Gastroesophageal sphincter (tissue), 4 donors: ENCODE results near the gene REEP1. TPM values are rescaled to one million over a fixed set of nuclear protein-coding genes. Genes with fewer than 3 reads are reported as not detected.

ENCODE experiments used
- ATAC-seq: fragments of 150-250 bp; one replicate; pipeline ENCODE4 v1.9.1; 2016; ENCODE audit warnings: mild to moderate bottlenecking, moderate library complexity
- H3K27ac ChIP-seq, 4 donors: fragments of 200-600 bp; sonication (generic) in 3 of 4; 1 replicate in 3 of 4; 2 replicates in 1 of 4; pipeline ENCODE4 v1.5.1; 2016 to 2019
- H3K27me3 ChIP-seq: fragments of 200-600 bp; sonication (generic); one replicate; pipeline ENCODE4 v1.5.1; 2019
- H3K36me3 ChIP-seq, 2 donors: fragments of 200-600 bp; sonication (generic); one replicate each; pipeline ENCODE4 v1.5.1; 2019; ENCODE audit warnings: control low read depth in 1 of 2
- H3K4me1 ChIP-seq, 3 donors: fragments of 200-600 bp; sonication (generic); 1 replicate in 2 of 3; 2 replicates in 1 of 3; pipeline ENCODE4 v1.5.1; 2016 to 2019; ENCODE audit warnings: control low read depth in 2 of 3
- H3K4me3 ChIP-seq, 2 donors: fragments of 200-600 bp; sonication (generic); one replicate each; pipeline ENCODE4 v1.5.1; 2019; ENCODE audit warnings: mild to moderate bottlenecking in 1 of 2, moderate library complexity in 1 of 2
- H3K9me3 ChIP-seq, 3 donors: fragments of 200-600 bp; sonication (generic); one replicate each; pipeline ENCODE4 v1.5.1; 2017 to 2019; ENCODE audit warnings: control low read depth in 2 of 3
- CTCF ChIP-seq, 4 experiments: fragments of 200-600 bp in 2 of 4; fragments of 450-650 bp in 2 of 4; sonication (generic) in 1 of 4; IDR thresholded peaks; one replicate each; pipeline ENCODE4 v1.5.1; 2017 to 2019; ENCODE audit warnings: antibody characterized with exemption in 4 of 4, mild to moderate bottlenecking in 2 of 4, moderate library complexity in 2 of 4
- EP300 ChIP-seq: sonication (generic); formaldehyde crosslinking; IDR thresholded peaks from one replicate; pipeline ENCODE4 v1.6.1; 2017; ENCODE audit warnings: antibody characterized with exemption, mild to moderate bottlenecking
- POLR2A ChIP-seq, 2 donors: fragments of 450-650 bp; IDR thresholded peaks; one replicate each; pipeline ENCODE4 v1.6.1; 2017; ENCODE audit warnings: antibody characterized with exemption in 2 of 2, mild to moderate bottlenecking in 2 of 2, moderate library complexity in 1 of 2
- POLR2AphosphoS5 ChIP-seq: sonication (generic); formaldehyde crosslinking; IDR thresholded peaks from one replicate; pipeline ENCODE4 v1.6.1; 2017; ENCODE audit warnings: antibody characterized with exemption
- WGBS, 2 donors: methylation state at CpG; one replicate each; pipeline ENCODE4 v1.1.5; 2018; ENCODE audit warnings: low coverage in 1 of 2; 5-methylcytosine and 5-hydroxymethylcytosine counted together
- total RNA-seq, 4 donors: library from RNA; depleted of rRNA; stranded (reverse); fragments of >200 nt; gene quantifications; one replicate each; pipeline ENCODE4 v1.1.0, GENCODE V29; 2016

REEP1 gene
- total RNA-seq, 4 donors from 2014 or later: 22.9 to 107 (median 70.7) TPM

- no peaks in the 10 kb centered on the region for H3K9me3 ChIP-seq
- ATAC-seq: no peak
- TF ChIP-seq POLR2A (IDR thresholded peaks at IDR 0.05) (no peak), CTCF (IDR thresholded peaks at IDR 0.05) (no peak), POLR2AphosphoS5 (no peak), EP300 (no peak)
- H3K27ac ChIP-seq: peak overlapping the region in 3 of 4 donors; percentile 6 to 14 (median 8)
- H3K4me1 ChIP-seq: peaks cover 8 to 83% (median 11%) of the 10 kb centered on the region in 3 donors
- no peak overlapping the region for H3K4me3 ChIP-seq
- no peaks in the 10 kb centered on the region for H3K27me3 ChIP-seq
- peaks cover 0 to 3% of the 10 kb centered on the region in 2 donors for H3K36me3 ChIP-seq
Measured at GRCh38 chr2:86186431-86186830, 151.0 kb downstream of the REEP1 start.

GRCh38 chr2:86185517-86186212, 151.8 kb downstream of the REEP1 start:
- H3K36me3 ChIP-seq: peaks cover 0 to 8% of the 10 kb centered on the region in 2 donors
- no peaks in the 10 kb centered on the region for H3K9me3 ChIP-seq
- no peak for ATAC-seq
- WGBS, 2 donors: 0 to 15% methylated on average over 1 of the region's 1 CpG
- no peak overlapping the region for H3K4me3 ChIP-seq
- H3K27me3 ChIP-seq: no peaks in the 10 kb centered on the region
- peak overlapping the region in 2 of 4 donors; percentile 8 to 14 for H3K27ac ChIP-seq
- no peak for TF ChIP-seq CTCF (IDR thresholded peaks at IDR 0.05)
- TF ChIP-seq POLR2AphosphoS5: no peak
- TF ChIP-seq POLR2A (IDR thresholded peaks at IDR 0.05): no peak
- no peak for TF ChIP-seq EP300
- H3K4me1 ChIP-seq: peaks cover 6 to 75% (median 8%) of the 10 kb centered on the region in 3 donors

- Histone ChIP-seq H3K27me3 (no peaks in the 10 kb centered on the region), H3K4me1 (peaks cover 0 to 6% (median 0%) of the 10 kb centered on the region in 3 donors), H3K27ac (no peak overlapping the region), H3K4me3 (no peak overlapping the region), H3K9me3 (no peaks in the 10 kb centered on the region), H3K36me3 (peaks cover 4 to 79% of the 10 kb centered on the region in 2 donors)
- no peak for ATAC-seq
- TF ChIP-seq CTCF (IDR thresholded peaks at IDR 0.05) (no peak), POLR2AphosphoS5 (no peak), EP300 (no peak), POLR2A (IDR thresholded peaks at IDR 0.05) (no peak)
Measured at GRCh38 chr2:86176597-86176996, 160.8 kb downstream of the REEP1 start.

- TF ChIP-seq POLR2A (IDR thresholded peaks at IDR 0.05): no peak
- no peak for TF ChIP-seq CTCF (IDR thresholded peaks at IDR 0.05)
- TF ChIP-seq EP300: no peak
- no peak for TF ChIP-seq POLR2AphosphoS5
- ATAC-seq: no peak
Measured at GRCh38 chr2:86175828-86176227, 161.6 kb downstream of the REEP1 start.

GRCh38 chr2:86174445-86174844, 163.0 kb downstream of the REEP1 start:
- Histone ChIP-seq H3K9me3 (no peaks in the 10 kb centered on the region), H3K27ac (no peak overlapping the region), H3K27me3 (no peaks in the 10 kb centered on the region), H3K4me3 (no peak overlapping the region), H3K36me3 (peaks cover 10 to 85% of the 10 kb centered on the region in 2 donors), H3K4me1 (peaks cover 0 to 6% (median 0%) of the 10 kb centered on the region in 3 donors)
- TF ChIP-seq POLR2A (IDR thresholded peaks at IDR 0.05) (no peak), EP300 (no peak), POLR2AphosphoS5 (no peak), CTCF (IDR thresholded peaks at IDR 0.05) (no peak)
- no peak for ATAC-seq
- WGBS, 2 donors: 58 to 64% methylated on average over 2 of the region's 2 CpGs

More at GRCh38 chr2:86175828-86176227, 161.6 kb downstream of the REEP1 start:
- peaks cover 0 to 6% (median 0%) of the 10 kb centered on the region in 3 donors for H3K4me1 ChIP-seq
- H3K27ac ChIP-seq: no peak overlapping the region
- H3K27me3 ChIP-seq: no peaks in the 10 kb centered on the region
- no peaks in the 10 kb centered on the region for H3K9me3 ChIP-seq
- 94 to 100% methylated on average over 1 of the region's 1 CpG for WGBS, 2 donors
- peaks cover 4 to 83% of the 10 kb centered on the region in 2 donors for H3K36me3 ChIP-seq
- no peak overlapping the region for H3K4me3 ChIP-seq
